Medulla oblongata (tissue), 1 donor: Measurements from ENCODE around the gene CHAF1A.
A peak's percentile ranks its signal among the peaks of the same experiment; 100 is the strongest.

Experiments
- DNase-seq: peaks from one replicate; pipeline ENCODE4 v3.0.0-alpha.2; 2015; ENCODE audit errors: extremely low spot score

CHAF1A gene

GRCh38 chr19:4379383-4380253, 22.8 kb upstream of the CHAF1A start:
- no peak for DNase-seq

DNA sequence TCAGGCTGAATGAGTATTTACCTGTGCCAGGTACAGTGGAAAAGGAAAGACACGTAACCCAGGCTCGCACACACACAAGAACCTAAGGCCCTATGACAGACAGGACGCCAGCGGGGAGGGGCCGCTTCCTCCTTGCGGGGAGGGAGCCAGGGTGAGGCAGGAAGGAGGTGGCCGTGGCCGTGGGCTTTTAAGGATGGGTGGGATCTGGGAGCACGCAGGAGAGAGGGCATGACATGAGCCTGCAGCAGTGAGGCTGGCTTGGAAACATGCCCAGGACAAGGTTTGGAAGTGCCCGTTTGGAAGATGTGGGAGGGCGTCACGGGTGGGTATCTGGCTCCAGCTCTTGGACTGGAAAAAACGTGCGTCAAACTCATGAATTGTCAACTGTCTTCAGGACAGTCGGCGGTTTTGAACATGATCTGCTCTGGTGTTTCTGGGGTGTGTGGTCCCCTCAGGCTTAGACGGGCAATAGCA, 22.1 kb upstream of the CHAF1A start:
- no peak for DNase-seq

DNA sequence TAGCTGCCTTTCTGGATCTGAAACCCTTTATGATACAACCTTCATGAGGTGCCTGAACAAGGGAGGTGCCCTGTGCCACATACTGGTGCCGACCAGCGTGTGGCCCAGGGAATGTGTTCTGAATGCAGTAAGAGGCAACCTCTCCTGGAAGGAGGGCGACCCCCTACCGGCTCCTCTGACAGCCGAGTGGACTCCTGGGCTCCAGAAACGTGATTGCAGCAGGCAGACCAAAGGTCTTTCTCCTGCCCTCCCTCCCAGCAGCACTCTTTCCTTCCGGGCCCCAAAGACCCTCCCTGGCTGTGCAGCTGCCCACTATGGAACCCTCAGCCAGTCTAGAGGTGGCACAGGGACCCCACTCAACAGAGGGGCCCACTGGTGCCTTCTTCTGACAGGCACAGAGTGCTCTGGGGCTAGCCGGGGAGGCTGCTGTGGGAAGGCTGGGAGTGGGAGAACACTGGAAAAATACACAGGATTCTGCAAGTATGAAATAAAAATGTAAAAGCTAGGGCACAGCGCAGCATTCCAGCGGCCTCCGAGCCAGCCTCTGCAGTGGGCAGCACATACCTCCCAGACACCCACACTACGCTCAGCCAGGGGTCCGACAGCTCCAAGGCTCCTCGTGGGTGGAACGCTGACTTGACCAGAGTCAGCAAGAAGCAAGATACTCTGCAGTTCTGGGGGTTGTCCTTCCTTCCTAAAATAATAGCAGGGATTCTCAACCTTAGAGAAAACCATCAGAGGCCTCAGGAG, 17.0 kb upstream of the CHAF1A start:
- DNase-seq, result no peak

DNA sequence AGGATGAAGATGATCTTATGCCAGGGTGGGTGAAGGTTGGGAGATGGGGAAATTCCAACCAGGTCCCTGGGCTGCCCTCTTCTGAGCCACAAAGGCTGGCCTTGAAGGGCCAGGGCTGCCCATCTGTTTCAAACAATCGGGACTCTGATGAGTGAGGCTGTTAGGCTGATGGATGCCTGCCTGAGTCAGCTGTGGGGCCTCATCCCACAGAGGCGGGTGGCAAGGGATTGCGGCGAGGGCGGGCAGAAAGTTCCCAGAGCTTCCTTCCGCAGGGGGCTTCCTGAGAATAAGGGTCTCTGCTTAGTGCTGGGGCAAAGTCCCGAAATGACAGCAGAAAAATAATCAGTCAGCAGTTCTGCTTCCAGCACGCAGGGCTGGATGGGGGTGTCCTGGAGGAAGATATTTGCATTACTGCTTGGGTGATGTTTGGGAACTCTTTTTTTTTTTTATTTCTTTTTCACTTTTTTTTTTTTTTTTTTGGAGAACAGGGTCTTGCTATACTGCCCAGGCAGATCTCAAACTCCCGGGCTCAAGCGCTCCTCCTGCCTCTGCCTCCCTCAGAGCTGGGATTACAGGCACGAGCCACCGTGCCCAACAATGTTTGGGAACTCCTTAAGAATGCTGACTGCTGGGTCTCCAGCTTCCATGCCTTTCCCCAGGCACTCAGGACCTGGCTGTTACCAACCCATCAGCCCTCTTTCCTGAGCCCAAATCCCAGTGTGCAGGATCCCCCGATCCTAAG, 16.2 kb upstream of the CHAF1A start:
- DNase-seq, result peak; percentile 90

DNA sequence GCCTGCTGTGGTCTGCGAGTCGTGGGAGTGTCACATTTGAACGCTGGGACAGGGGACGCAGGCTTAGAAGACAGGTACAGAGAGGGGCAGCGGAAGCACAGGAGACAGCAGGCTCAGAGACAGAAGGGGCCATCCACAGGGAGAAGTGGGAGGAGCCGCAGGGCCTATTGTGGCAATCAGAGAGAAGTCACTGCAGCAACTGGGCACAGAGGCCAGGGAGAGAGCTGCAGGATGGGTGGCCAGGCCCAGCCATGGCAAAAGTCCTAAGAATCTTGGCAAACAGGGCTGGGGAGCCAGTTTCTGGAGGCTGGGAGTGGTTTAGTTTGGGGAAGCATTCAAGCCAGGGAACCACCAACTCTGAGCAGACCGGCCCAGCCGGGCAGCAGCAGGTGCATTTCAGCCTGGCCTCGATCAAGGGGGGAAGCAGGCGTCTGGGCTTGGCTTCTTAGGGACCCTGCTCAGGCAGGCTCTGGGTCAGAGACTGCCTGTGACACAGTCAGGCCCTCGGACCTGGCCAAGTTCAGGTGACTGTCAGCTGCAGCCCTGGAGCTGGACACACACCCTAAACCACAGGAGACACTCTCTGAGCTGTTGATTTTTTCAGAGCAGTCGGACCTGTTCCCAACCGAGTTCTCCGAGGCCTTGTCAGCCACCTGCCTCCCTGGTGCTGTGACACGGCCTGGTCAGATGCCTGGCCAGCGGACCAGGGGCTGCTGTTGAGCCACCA, 13.9 kb upstream of the CHAF1A start:
- DNase-seq, result peak; percentile 72

GRCh38 chr19:4389064-4389375, 13.4 kb upstream of the CHAF1A start:
- DNase-seq, result no peak

- no peak for DNase-seq
Observed at GRCh38 chr19:4389511-4390016, 12.9 kb upstream of the CHAF1A start.

DNA sequence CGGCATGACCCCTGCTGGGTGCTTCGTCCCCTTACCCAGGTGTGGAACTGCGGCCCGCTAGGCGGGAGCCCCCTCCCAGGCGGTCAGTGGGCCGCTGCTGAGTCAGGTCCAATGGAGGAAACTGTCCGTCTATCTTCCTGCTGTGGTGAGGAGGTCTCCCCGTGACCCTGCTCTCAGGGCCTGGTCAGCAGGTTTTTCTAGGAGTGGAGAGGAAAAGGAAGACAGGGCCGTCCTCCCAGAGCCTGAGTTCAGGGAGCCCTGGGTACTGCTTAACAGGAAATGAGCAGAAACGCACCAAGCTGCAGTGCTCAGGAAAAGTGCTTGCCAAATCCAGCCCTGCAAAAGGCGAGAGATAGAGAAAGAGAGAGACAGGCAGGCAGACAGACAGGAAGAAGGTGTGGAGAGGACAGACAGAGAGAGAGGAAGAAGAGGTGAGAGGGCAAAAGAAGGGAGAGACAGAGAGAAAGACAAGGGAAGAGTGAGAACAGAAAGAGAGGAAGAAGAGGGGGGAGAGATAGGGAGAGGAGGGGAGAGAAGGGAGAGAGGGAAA, 12.3 kb upstream of the CHAF1A start:
- DNase-seq, result no peak

- no peak for DNase-seq
Observed at GRCh38 chr19:4390567-4391305, 11.7 kb upstream of the CHAF1A start.

GRCh38 chr19:4391306-4391693, 11.1 kb upstream of the CHAF1A start:
- DNase-seq, result no peak

DNA sequence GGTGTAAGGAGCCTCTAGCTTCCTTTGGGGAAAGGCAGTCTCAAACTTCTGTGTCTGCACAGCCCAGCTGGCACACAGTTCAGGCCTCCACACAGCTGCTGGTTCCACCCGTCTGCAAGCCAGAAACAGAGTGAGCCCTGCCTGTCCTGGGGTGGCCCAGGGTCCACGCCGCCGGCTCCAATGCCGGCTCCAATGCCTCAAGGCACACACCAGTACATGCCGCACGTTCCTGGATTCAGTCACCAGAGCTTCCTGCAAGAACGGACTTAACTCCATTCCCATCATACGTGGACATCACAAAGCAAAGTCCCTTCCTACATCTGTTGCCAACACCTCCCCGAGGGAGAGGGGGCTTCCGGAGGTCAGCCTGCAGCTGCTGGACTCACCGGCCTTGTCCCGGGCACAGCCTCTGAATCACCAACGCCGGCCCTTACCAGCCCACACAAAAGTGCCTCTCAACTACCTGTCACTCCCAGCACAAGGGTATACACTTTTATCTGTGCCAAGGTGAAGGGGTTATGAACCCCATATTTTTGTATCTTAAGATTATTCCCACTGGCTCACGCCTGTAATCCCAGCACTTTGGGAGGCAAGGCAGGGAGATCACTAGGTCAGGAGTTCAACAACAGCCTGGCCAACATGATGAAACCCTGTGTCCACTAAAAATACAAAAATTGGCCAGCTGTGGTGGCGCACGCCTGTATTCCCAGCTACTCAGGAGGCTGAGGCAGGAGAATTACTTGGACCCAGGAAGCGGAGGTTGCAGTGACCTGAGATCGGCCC, 10.5 kb upstream of the CHAF1A start:
- DNase-seq, result no peak

DNA sequence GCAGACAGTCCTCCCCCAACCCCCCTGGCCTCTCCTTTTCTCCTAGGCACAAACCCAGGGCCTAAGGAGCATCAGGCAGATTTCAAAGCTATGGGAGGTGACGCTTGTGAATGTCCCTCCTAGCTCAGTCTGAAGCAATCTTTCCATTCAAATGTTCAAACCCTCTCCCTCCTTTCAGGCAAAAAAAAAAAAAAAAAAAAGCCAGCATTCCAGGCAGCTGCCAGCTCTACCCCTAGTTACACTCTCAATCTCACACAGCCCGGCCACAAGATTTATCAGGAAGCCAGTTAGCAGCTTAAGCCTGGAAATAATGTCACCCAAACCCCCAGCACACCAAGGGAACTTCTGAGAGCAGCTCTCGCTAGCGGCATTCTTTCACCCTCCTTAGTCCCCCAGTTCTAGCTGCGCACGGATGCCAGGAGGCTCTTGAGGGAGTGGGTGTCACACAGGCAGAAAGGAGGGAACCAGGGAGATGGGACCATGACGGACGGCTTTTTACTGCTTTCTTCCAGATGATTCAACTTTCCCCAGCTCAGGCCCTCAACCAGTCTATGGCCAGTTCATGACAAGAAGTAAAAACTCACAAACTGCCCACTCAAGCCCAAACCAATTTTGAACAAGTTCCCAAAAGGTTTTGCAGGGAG, 8.4 kb upstream of the CHAF1A start:
- DNase-seq, result no peak

GRCh38 chr19:4396949-4397783, 5.3 kb upstream of the CHAF1A start:
- no peak for DNase-seq

- DNase-seq, result no peak
Observed at GRCh38 chr19:4399812-4400134, 2.7 kb upstream of the CHAF1A start.

GRCh38 chr19:4400135-4400936, 2.1 kb upstream of the CHAF1A start, which contains the start of gene SH3GL1:
Gene SH3GL1 (minus strand): TSS chr19:4400547. CDS start chr19:4400368, 179 bp downstream.
- DNase-seq, result peak; percentile 96

GRCh38 chr19:4401769-4402170, 670 bp upstream of the CHAF1A start:
- DNase-seq, result no peak

DNA sequence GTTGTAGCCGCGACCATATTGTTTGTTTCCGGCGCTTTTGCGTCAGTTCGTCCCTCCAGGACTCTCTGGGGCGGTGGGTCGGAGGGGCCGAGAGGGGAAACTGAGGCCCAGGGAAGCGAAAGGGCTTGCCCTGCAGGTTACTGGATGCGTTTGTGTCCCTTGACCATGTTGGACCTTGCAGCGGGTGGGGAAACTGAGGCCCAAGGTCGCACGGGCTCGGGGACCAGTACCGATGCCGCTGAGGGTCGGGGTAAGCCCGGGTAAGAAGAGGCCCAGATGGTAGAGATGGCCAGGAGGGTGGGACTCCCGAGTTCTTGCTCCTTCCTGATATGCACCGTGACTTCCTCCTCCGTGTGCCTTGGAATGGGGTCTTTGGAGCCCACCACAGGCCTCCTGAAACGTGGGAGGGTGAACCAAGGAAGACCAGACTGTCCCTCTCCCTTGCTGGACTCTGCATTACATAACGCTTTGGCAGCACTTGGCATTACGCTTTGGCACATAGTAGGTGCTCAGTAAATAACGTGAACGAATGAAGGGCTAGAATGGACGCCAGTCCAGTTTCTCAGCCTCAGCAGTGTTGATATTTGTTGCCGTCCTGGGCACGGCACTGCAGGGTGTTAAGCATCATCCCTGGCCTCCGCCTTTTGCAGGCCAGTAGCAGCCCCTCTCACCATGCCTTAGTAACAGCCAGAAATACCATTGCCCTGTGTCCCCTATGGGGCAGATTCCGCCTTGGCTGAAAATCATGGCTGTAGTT, 743 bp downstream of the CHAF1A start:
- DNase-seq, result no peak
